Fibroblast of mammary gland (primary cell): ENCODE data around the gene CHPF2.

ENCODE experiments used
- DNase-seq: peaks from one replicate; pipeline ENCODE4 v3.0.0-alpha.2; 2010; ENCODE audit warnings: low read depth
- H3K4me3 ChIP-seq: 2 replicates; pipeline ENCODE4 v1.5.1; 2011; ENCODE audit warnings: low read depth, mild to moderate bottlenecking, low read length, moderate library complexity; ENCODE audit not compliant: control insufficient read depth
- CTCF ChIP-seq: conservative IDR thresholded peaks from 2 replicates; pipeline ENCODE4 v1.5.1; 2011; ENCODE audit warnings: low read depth, low read length, inconsistent platforms; ENCODE audit not compliant: control insufficient read depth, insufficient read depth

CHPF2 gene

GRCh38 chr7:151246851-151247580 is 14.7 kb downstream of the CHPF2 start:
- no peak for DNase-seq
- no peak for TF ChIP-seq CTCF
- H3K4me3 ChIP-seq, result peak overlapping the region; percentile 64

- no peak for DNase-seq
- peak overlapping the region; percentile 64 for H3K4me3 ChIP-seq
- TF ChIP-seq CTCF, result no peak
Measured at GRCh38 chr7:151247611-151248345, 15.5 kb downstream of the CHPF2 start.

GRCh38 chr7:151248346-151249033 is 16.2 kb downstream of the CHPF2 start, which contains the start of gene SMARCD3:
Gene SMARCD3, minus strand, starts transcription at chr7:151248694. Its CDS starts 132 bp downstream, at chr7:151248562.
- peak; percentile 35 for DNase-seq
- TF ChIP-seq CTCF, result no peak
- peak within 1 kb of the TSS; percentile 64 for H3K4me3 ChIP-seq

- H3K4me3 ChIP-seq, result peak overlapping the region; percentile 64
- DNase-seq, result peak; percentile 35
Measured at GRCh38 chr7:151249034-151249731, 16.9 kb downstream of the CHPF2 start.

GRCh38 chr7:151249732-151250072 is 17.4 kb downstream of the CHPF2 start:
- TF ChIP-seq CTCF, result no peak
- no peak for DNase-seq
- H3K4me3 ChIP-seq, result no peak overlapping the region

More at GRCh38 chr7:151249034-151249731, 16.9 kb downstream of the CHPF2 start:
- no peak for TF ChIP-seq CTCF
